Endothelial cell of umbilical vein (primary cell): Measurements from ENCODE around the gene IRX3. TPM values are rescaled to one million over a fixed set of nuclear protein-coding genes. Genes with fewer than 3 reads are reported as not detected.
A peak's percentile ranks its signal among the peaks of the same experiment; 100 is the strongest.

Experiments
- BruUV-seq: library from RNA; stranded (reverse); fragments of 400-500 nt; replicated peaks from 2 replicates; lab custom pipeline; 2021; lab: Mats Ljungman, UMichigan
- CTCF ChIA-PET: fragments of 300-600, 350-600 bp; sonication (Branson Sonifier 250); formaldehyde crosslinking; loops from one replicate; lab custom pipeline; 2021; ENCODE audit warnings: antibody characterized with exemption, inconsistent platforms; lab: Charles Lee
- POLR2A ChIA-PET: fragments of 300-600, 350-600 bp; sonication (Branson Sonifier 250); formaldehyde crosslinking; loops from one replicate; lab custom pipeline; 2021; ENCODE audit warnings: antibody characterized with exemption, inconsistent platforms; lab: Charles Lee
- DNase-seq: peaks from one replicate; pipeline ENCODE4 v3.0.0-alpha.2; 2011; ENCODE audit warnings: low read depth, low spot score
- FAIRE-seq: peaks from 2 replicates; lab custom pipeline; 2011; peaks lifted over from hg19 to GRCh38; lab: Jason Lieb, UNC
- H2AFZ ChIP-seq: 2 replicates; pipeline ENCODE4 v1.6.0; 2012; ENCODE audit warnings: low read depth, low read length, control low read depth, inconsistent platforms
- H3K27ac ChIP-seq: 2 replicates; pipeline ENCODE4 v1.5.1; 2011; ENCODE audit warnings: low read depth, mild to moderate bottlenecking, control low read depth, low read length, moderate library complexity; ENCODE audit not compliant: insufficient read depth
- H3K27me3 ChIP-seq, 2 experiments: 2 replicates each; pipeline versions ENCODE4 v1.6.0 to v1.6.1; 2011; ENCODE audit warnings: low read length in 2 of 2, mixed read lengths in 1 of 2; ENCODE audit not compliant: control insufficient read depth in 2 of 2, insufficient read depth in 2 of 2
- H3K36me3 ChIP-seq, 2 experiments: 2 replicates in 1 of 2; 3 replicates in 1 of 2; pipeline ENCODE4 v1.5.1; 2011; ENCODE audit warnings: low read length in 2 of 2, mild to moderate bottlenecking in 1 of 2, moderate library complexity in 1 of 2; ENCODE audit not compliant: control insufficient read depth in 2 of 2, insufficient read depth in 2 of 2; ENCODE audit errors: extremely low read depth in 1 of 2
- H3K4me1 ChIP-seq: 3 replicates; pipeline ENCODE4 v1.5.1; 2011; ENCODE audit warnings: mild to moderate bottlenecking, low read length; ENCODE audit not compliant: control insufficient read depth, insufficient read depth; ENCODE audit errors: extremely low read depth
- H3K4me2 ChIP-seq: 2 replicates; pipeline ENCODE4 v1.6.1; 2011; ENCODE audit warnings: low read length, control low read depth, mixed read lengths; ENCODE audit not compliant: insufficient read depth
- H3K4me3 ChIP-seq, 3 experiments: fragments of 200-600 bp in 1 of 3; sonication (generic), shearing (Covaris generic) in 1 of 3; replicated peaks in 1 of 3; 2 replicates each; pipeline ENCODE4 v1.5.1; 2011 to 2016; ENCODE audit warnings: control low read depth in 3 of 3, low read length in 3 of 3, mild to moderate bottlenecking in 2 of 3, inconsistent platforms in 1 of 3, low read depth in 1 of 3, moderate library complexity in 1 of 3; ENCODE audit not compliant: insufficient read depth in 1 of 3
- H3K79me2 ChIP-seq: 2 replicates; pipeline ENCODE4 v1.6.0; 2012; ENCODE audit warnings: low read length, inconsistent platforms; ENCODE audit not compliant: control insufficient read depth, insufficient read depth
- H3K9ac ChIP-seq: replicated peaks from 2 replicates; pipeline ENCODE3; 2011; ENCODE audit warnings: low read length, control low read depth; ENCODE audit not compliant: insufficient read depth; ENCODE audit errors: extremely low read depth
- H3K9me1 ChIP-seq: replicated peaks from 3 replicates; pipeline ENCODE4 v1.6.0; 2011; ENCODE audit warnings: mild to moderate bottlenecking, low read length; ENCODE audit not compliant: control insufficient read depth, insufficient read depth; ENCODE audit errors: extremely low read depth
- H3K9me3 ChIP-seq: replicated peaks from 2 replicates; pipeline ENCODE4 v1.5.1; 2012; ENCODE audit warnings: low read length, inconsistent platforms; ENCODE audit not compliant: control insufficient read depth, insufficient read depth
- H4K20me1 ChIP-seq: replicated peaks from 2 replicates; pipeline ENCODE3; 2011; ENCODE audit warnings: mild to moderate bottlenecking, low read length; ENCODE audit not compliant: control insufficient read depth, insufficient read depth; ENCODE audit errors: extremely low read depth
- EZH2 ChIP-seq: IDR thresholded peaks from 2 replicates; pipeline ENCODE4 v1.6.1; 2012; ENCODE audit warnings: borderline replicate concordance, low read depth, mild to moderate bottlenecking, moderate library complexity, low read length, inconsistent platforms; ENCODE audit not compliant: severe bottlenecking
- FOS ChIP-seq: IDR thresholded peaks from 2 replicates; pipeline ENCODE4 v1.6.1; 2011; ENCODE audit warnings: mild to moderate bottlenecking, low read length, moderate library complexity, borderline replicate concordance; ENCODE audit not compliant: insufficient read depth
- GATA2 ChIP-seq: IDR thresholded peaks from 2 replicates; pipeline ENCODE4 v1.7.0; 2011; ENCODE audit warnings: low read depth, mild to moderate bottlenecking, moderate library complexity, mixed read lengths, low read length; ENCODE audit not compliant: insufficient read length, insufficient read depth
- JUN ChIP-seq: IDR thresholded peaks from 2 replicates; pipeline ENCODE4 v1.6.1; 2011; ENCODE audit warnings: borderline replicate concordance, low read depth; ENCODE audit not compliant: insufficient read length, insufficient read depth
- MYC ChIP-seq: IDR thresholded peaks from one replicate; pipeline ENCODE4 v1.6.1; 2011; ENCODE audit warnings: mild to moderate bottlenecking, low read depth, low read length
- POLR2A ChIP-seq: IDR thresholded peaks from 2 replicates; pipeline ENCODE4 v1.6.1; 2012; ENCODE audit warnings: low read depth, mild to moderate bottlenecking, control low read depth, low read length
- POLR2AphosphoS5 ChIP-seq: IDR thresholded peaks from 2 replicates; pipeline ENCODE4 v1.6.1; 2012; ENCODE audit warnings: low read depth, mild to moderate bottlenecking, control low read depth, low read length, moderate library complexity; ENCODE audit not compliant: insufficient read depth
- dilution Hi-C: fragments of 300-500 bp; cut with MboI; formaldehyde crosslinking; loops from one replicate; pipeline ENCODE4 v1.15.0; 2019; ENCODE audit warnings: low sequenced_read_pairs; ENCODE audit not compliant: extremely low pct_ligation_motif_present
- intact Hi-C: fragments of 100-400 bp; cut with micrococcal nuclease; formaldehyde crosslinking; loops from one replicate; pipeline ENCODE4 v1.10.0; 2022
- polyA plus RNA-seq, 4 experiments: library from polyadenylated mRNA; depleted of rRNA in 3 of 4; stranded (reverse) in 3 of 4; unstranded in 1 of 4; fragments of >200 nt; gene quantifications; 2 replicates each; pipeline versions ENCODE4 v1.2.1 to v1.2.3, GENCODE V29; 2011 to 2012; ENCODE audit warnings: missing spikeins in 1 of 4
- total RNA-seq: library from RNA; stranded (reverse); gene quantifications from 2 replicates; pipeline ENCODE4 v1.2.3, GENCODE V29; 2021
- TF ChIP-seq, protein P1 (sequence below), 2 donors: IDR thresholded peaks; 1 replicate in 1 of 2; 2 replicates in 1 of 2; pipeline ENCODE4 v1.5.1; 2011; ENCODE audit warnings: low read length in 2 of 2, mild to moderate bottlenecking in 2 of 2, moderate library complexity in 2 of 2, control low read depth in 1 of 2, inconsistent platforms in 1 of 2, low read depth in 1 of 2; ENCODE audit not compliant: insufficient read depth in 1 of 2; ENCODE audit errors: extremely low read depth in 1 of 2
- TF ChIP-seq, protein P2 (sequence below): IDR thresholded peaks from 2 replicates; pipeline ENCODE4 v1.6.1; 2011; ENCODE audit not compliant: insufficient read depth, insufficient read length

IRX3 gene
- total and polyA plus RNA-seq, 2 donors (not counting 3 experiments of a cell fraction or from before 2014, with no cell fraction given): not detected

DNA sequence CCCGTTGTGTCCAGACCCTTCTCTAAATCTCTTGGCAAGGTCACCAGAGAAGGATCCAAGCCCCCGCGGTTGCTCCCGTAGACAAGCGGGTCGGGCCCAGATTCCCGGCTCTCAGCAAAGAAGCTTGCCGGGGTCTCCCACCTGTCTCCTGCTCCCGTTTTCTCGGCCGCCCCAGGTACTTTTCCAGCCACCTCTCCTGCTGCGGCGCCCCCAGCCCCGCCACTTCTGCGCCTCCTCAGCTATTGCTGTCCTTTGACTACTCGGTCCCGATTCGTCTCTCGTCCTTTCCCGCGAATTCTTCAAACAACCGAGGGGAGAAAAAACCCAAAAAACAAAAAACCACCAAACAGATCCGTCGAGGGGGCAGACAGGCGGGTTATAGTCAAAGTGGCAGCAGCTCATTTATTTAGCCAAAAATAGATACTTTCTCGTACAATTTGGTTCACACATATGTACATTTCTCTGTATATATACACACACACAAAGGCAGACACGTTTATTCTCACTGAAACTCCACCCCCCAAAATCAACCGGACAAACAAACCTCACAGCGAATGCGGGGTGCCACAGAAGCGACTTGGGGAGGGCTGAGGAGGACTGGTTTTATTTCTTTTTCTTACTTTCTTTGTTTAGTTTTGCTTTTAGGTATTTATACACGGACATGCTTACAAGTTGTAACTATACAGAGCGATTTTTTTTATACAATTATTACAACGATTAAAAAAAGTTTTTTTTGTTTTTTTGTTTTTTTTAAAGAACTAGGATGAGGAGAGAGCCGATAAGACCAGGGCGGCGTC, 3.5 kb downstream of the IRX3 start:
- Histone ChIP-seq H3K4me3 (no peak overlapping the region), H3K79me2 (no peaks in the 10 kb centered on the region), H3K27ac (no peak overlapping the region), H3K9me1 (no peaks in the 10 kb centered on the region), H2AFZ (no peak overlapping the region), H3K4me2 (no peak overlapping the region), H4K20me1 (no peaks in the 10 kb centered on the region), H3K9ac (no peak overlapping the region), H3K9me3 (no peaks in the 10 kb centered on the region), H3K36me3 (no peaks in the 10 kb centered on the region), H3K4me1 (peaks cover 8% of the 10 kb centered on the region), H3K27me3 (peaks cover 55 to 77% of the 10 kb centered on the region in 2 experiments)
- no peak for TF ChIP-seq POLR2A
- TF ChIP-seq EZH2: peak; percentile 79
- dilution Hi-C loops: no loop called here
- intact Hi-C loops: loop anchor here (1.0 to 5.0 kb wide), 5 partner anchors 336 to 976 kb away; no protein-coding TSS in a partner anchor
- DNase-seq (no peak), FAIRE-seq (no peak)
- CTCF ChIA-PET: interaction anchor here (0.7 to 2.0 kb wide), 7 partner anchors 9 to 1182 kb away, joined by 3 to 7 read pairs (median 5); no protein-coding TSS in a partner anchor
- POLR2A ChIA-PET: no interaction called here
- no TSS peak for BruUV-seq

DNA sequence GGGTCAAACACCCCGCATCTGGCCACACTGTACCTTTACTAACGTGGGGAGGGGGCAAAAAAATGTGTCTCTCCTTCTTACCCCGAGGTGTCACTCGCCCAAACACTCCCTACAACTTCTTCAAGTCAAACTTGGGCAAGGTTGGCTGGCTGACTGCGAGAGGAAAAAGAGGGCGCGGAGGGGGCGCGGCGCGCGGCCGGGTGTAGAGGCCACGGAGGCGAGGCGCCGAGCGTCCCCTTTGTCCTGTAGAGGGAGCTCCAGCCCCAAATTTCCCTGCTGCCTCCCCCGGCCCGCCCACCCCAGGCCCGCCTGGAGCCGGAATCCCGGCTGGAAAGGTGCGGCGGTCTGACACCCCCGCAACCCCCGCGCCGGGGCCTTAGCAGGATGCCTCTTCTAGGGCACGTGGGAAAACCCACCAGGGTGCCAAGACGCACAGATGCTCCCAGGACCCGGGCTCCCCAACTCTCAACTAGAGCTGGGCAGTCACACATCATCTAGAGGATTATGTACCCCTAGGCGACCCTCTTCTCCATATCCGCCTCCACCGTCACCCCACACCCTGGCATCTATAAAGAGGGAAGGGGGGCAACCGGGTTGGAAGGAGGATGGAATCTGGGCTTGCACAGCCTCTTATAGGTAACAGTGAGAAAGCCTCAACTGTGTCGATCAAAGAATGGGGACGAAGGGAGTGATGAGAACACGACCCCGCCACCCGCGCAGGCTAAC, 4.2 kb downstream of the IRX3 start:
- Histone ChIP-seq H3K36me3 (no peaks in the 10 kb centered on the region), H3K4me2 (no peak overlapping the region), H3K4me1 (peaks cover 6% of the 10 kb centered on the region), H3K4me3 (no peak overlapping the region), H3K79me2 (no peaks in the 10 kb centered on the region), H3K27ac (no peak overlapping the region), H3K27me3 (peaks cover 48 to 69% of the 10 kb centered on the region in 2 experiments), H2AFZ (no peak overlapping the region), H4K20me1 (no peaks in the 10 kb centered on the region), H3K9me1 (no peaks in the 10 kb centered on the region), H3K9me3 (no peaks in the 10 kb centered on the region), H3K9ac (no peak overlapping the region)
- TF ChIP-seq JUN (no peak), POLR2AphosphoS5 (no peak), GATA2 (no peak), FOS (no peak), MYC (no peak), POLR2A (no peak), EZH2 (peak; percentile 84)
- TF ChIP-seq, protein P1, sequence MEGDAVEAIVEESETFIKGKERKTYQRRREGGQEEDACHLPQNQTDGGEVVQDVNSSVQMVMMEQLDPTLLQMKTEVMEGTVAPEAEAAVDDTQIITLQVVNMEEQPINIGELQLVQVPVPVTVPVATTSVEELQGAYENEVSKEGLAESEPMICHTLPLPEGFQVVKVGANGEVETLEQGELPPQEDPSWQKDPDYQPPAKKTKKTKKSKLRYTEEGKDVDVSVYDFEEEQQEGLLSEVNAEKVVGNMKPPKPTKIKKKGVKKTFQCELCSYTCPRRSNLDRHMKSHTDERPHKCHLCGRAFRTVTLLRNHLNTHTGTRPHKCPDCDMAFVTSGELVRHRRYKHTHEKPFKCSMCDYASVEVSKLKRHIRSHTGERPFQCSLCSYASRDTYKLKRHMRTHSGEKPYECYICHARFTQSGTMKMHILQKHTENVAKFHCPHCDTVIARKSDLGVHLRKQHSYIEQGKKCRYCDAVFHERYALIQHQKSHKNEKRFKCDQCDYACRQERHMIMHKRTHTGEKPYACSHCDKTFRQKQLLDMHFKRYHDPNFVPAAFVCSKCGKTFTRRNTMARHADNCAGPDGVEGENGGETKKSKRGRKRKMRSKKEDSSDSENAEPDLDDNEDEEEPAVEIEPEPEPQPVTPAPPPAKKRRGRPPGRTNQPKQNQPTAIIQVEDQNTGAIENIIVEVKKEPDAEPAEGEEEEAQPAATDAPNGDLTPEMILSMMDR (IDR thresholded peaks at IDR 0.05; ENCODE audit: extremely low read depth in 1 of 2, insufficient read depth in 1 of 2, low read depth in 1 of 2, low read length in 2 of 2): peak; percentile 25 to 73
- TF ChIP-seq, protein P2, sequence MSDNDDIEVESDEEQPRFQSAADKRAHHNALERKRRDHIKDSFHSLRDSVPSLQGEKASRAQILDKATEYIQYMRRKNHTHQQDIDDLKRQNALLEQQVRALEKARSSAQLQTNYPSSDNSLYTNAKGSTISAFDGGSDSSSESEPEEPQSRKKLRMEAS: no peak
- dilution Hi-C loops (no loop called here), intact Hi-C loops (loop anchor here (1.0 to 5.0 kb wide), 5 partner anchors 335 to 976 kb away; no protein-coding TSS in a partner anchor)
- CTCF ChIA-PET: interaction anchor here (0.7 to 2.0 kb wide), 8 partner anchors 10 to 1183 kb away, joined by 3 to 7 read pairs (median 5); no protein-coding TSS in a partner anchor
- DNase-seq (no peak), FAIRE-seq (no peak)
- POLR2A ChIA-PET: no interaction called here
- no TSS peak for BruUV-seq
